ENCODE results near the gene CDH22. TPM values are rescaled to one million over a fixed set of nuclear protein-coding genes. Genes with fewer than 3 reads are reported as not detected.

CDH22 gene
- total and polyA plus RNA-seq, 2 donors (not counting 1 experiment from before 2014, with no cell fraction given) = not detected

- Histone ChIP-seq H3K36me3 (replicated peaks in 1 of 2; ENCODE audit: control extremely low read depth in 1 of 2, control insufficient read depth in 1 of 2, extremely low read depth in 1 of 2, insufficient read depth in 2 of 2, low read length in 1 of 2) (no peaks in the 10 kb centered on the region), H3K4me1 (ENCODE audit: control insufficient read depth in 2 of 2, insufficient read depth in 2 of 2, low read length in 2 of 2) (no peaks in the 10 kb centered on the region), H3K9ac (ENCODE audit: low read length) (no peak overlapping the region), H4K20me1 (ENCODE audit: control insufficient read depth, insufficient read depth, low read length, poor library complexity, severe bottlenecking) (no peaks in the 10 kb centered on the region), H3K27me3 (replicated peaks in 1 of 4; ENCODE audit: control extremely low read depth in 1 of 4, control insufficient read depth in 3 of 4, insufficient read depth in 4 of 4, low read length in 3 of 4) (peaks cover 0 to 17% (median 0%) of the 10 kb centered on the region in 4 experiments), H3K4me2 (replicated peaks; ENCODE audit: low read depth, low read length, poor library complexity, severe bottlenecking) (no peak overlapping the region), H3K4me3 (ENCODE audit: control extremely low read depth in 1 of 5, extremely low read depth in 1 of 5, insufficient read depth in 1 of 5, low read depth in 2 of 5, low read length in 4 of 5) (no peak overlapping the region), H2AFZ (ENCODE audit: insufficient read depth, low read depth, low read length, poor library complexity, severe bottlenecking) (no peak overlapping the region), H3K79me2 (ENCODE audit: control insufficient read depth, insufficient read depth, low read length) (no peaks in the 10 kb centered on the region), H3K27ac (ENCODE audit: low read length in 2 of 2) (no peak overlapping the region), H3K9me3 (ENCODE audit: control extremely low read depth in 1 of 3, control insufficient read depth in 2 of 3, insufficient read depth in 1 of 3, low read length in 2 of 3) (no peaks in the 10 kb centered on the region)
- no peak overlapping the region for H3K4me3 Mint-ChIP-seq
- WGBS (ENCODE audit: insufficient coverage) = 50% methylated on average over 2 of the region's 7 CpGs
- no peaks in the 10 kb centered on the region for H3K4me1 Mint-ChIP-seq
- no peak for DNase-seq
- ChIA-PET POLR2A (no interaction called here), CTCF (no interaction called here)
- ATAC-seq (ENCODE audit: low read depth) = no peak
- H3K27me3 Mint-ChIP-seq = peaks cover 59% of the 10 kb centered on the region
- no peaks in the 10 kb centered on the region for H3K9me3 Mint-ChIP-seq (ENCODE audit: insufficient read depth)
- intact Hi-C loops (cut with micrococcal nuclease) = no loop called here
- TF ChIP-seq EZH2 (IDR thresholded peaks at IDR 0.05; ENCODE audit: borderline replicate concordance, insufficient read depth, low read depth, low read length, poor library complexity, severe bottlenecking) = no peak
- TF ChIP-seq, protein P1, sequence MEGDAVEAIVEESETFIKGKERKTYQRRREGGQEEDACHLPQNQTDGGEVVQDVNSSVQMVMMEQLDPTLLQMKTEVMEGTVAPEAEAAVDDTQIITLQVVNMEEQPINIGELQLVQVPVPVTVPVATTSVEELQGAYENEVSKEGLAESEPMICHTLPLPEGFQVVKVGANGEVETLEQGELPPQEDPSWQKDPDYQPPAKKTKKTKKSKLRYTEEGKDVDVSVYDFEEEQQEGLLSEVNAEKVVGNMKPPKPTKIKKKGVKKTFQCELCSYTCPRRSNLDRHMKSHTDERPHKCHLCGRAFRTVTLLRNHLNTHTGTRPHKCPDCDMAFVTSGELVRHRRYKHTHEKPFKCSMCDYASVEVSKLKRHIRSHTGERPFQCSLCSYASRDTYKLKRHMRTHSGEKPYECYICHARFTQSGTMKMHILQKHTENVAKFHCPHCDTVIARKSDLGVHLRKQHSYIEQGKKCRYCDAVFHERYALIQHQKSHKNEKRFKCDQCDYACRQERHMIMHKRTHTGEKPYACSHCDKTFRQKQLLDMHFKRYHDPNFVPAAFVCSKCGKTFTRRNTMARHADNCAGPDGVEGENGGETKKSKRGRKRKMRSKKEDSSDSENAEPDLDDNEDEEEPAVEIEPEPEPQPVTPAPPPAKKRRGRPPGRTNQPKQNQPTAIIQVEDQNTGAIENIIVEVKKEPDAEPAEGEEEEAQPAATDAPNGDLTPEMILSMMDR (IDR thresholded peaks at IDR 0.05) = no peak
- no peak overlapping the region for H3K27ac Mint-ChIP-seq
These were observed 149.0 kb downstream of the CDH22 start for GRCh38 chr20:46159101-46159897.

GRCh38 chr20:46158476-46158987 is 149.8 kb downstream of the CDH22 start:
- ATAC-seq (ENCODE audit: low read depth) = no peak
- H3K36me3 ChIP-seq (replicated peaks in 1 of 2; ENCODE audit: control extremely low read depth in 1 of 2, control insufficient read depth in 1 of 2, extremely low read depth in 1 of 2, insufficient read depth in 2 of 2, low read length in 1 of 2) = no peaks in the 10 kb centered on the region
- peaks cover 54% of the 10 kb centered on the region for H3K27me3 Mint-ChIP-seq
- no peak overlapping the region for H3K4me3 ChIP-seq (ENCODE audit: control extremely low read depth in 1 of 5, extremely low read depth in 1 of 5, insufficient read depth in 1 of 5, low read depth in 2 of 5, low read length in 4 of 5)
- ChIA-PET POLR2A (no interaction called here), CTCF (interaction anchor here (0.6 to 1.0 kb wide), 2 partner anchors 9 to 593 kb away, joined by 3 to 5 read pairs; no protein-coding TSS in a partner anchor)
- H3K27ac Mint-ChIP-seq = no peak overlapping the region
- H3K9me3 ChIP-seq (ENCODE audit: control extremely low read depth in 1 of 3, control insufficient read depth in 2 of 3, insufficient read depth in 1 of 3, low read length in 2 of 3) = no peaks in the 10 kb centered on the region
- WGBS (ENCODE audit: insufficient coverage) = no CpG with 5 or more reads among the region's 5 CpGs
- peaks cover 0 to 20% (median 0%) of the 10 kb centered on the region in 4 experiments for H3K27me3 ChIP-seq (replicated peaks in 1 of 4; ENCODE audit: control extremely low read depth in 1 of 4, control insufficient read depth in 3 of 4, insufficient read depth in 4 of 4, low read length in 3 of 4)
- no peak for TF ChIP-seq EZH2 (IDR thresholded peaks at IDR 0.05; ENCODE audit: borderline replicate concordance, insufficient read depth, low read depth, low read length, poor library complexity, severe bottlenecking)
- TF ChIP-seq, protein P1 (IDR thresholded peaks at IDR 0.05) = no peak
- no peak overlapping the region for H3K4me2 ChIP-seq (replicated peaks; ENCODE audit: low read depth, low read length, poor library complexity, severe bottlenecking)
- H4K20me1 ChIP-seq (ENCODE audit: control insufficient read depth, insufficient read depth, low read length, poor library complexity, severe bottlenecking) = no peaks in the 10 kb centered on the region
- H3K9me3 Mint-ChIP-seq (ENCODE audit: insufficient read depth) = no peaks in the 10 kb centered on the region
- H3K4me1 ChIP-seq (ENCODE audit: control insufficient read depth in 2 of 2, insufficient read depth in 2 of 2, low read length in 2 of 2) = no peaks in the 10 kb centered on the region
- intact Hi-C loops (cut with micrococcal nuclease) = no loop called here
- DNase-seq = no peak
- no peak overlapping the region for H3K9ac ChIP-seq (ENCODE audit: low read length)
- no peaks in the 10 kb centered on the region for H3K79me2 ChIP-seq (ENCODE audit: control insufficient read depth, insufficient read depth, low read length)
- H3K4me1 Mint-ChIP-seq = no peaks in the 10 kb centered on the region
- no peak overlapping the region for H3K27ac ChIP-seq (ENCODE audit: low read length in 2 of 2)
- no peak overlapping the region for H2AFZ ChIP-seq (ENCODE audit: insufficient read depth, low read depth, low read length, poor library complexity, severe bottlenecking)
- H3K4me3 Mint-ChIP-seq = no peak overlapping the region
